Caki2 (cell line): ENCODE measurements around the gene TNFRSF9. TPM values are rescaled to one million over a fixed set of nuclear protein-coding genes. Genes with fewer than 3 reads are reported as not detected.
A peak's percentile ranks its signal among the peaks of the same experiment; 100 is the strongest.
"Not testable (repeated sequence)": the region's sequence is repeated elsewhere in the genome, so short reads cannot be mapped to it uniquely, and the experiment has no call there.

Experiments used
- DNase-seq: peaks from one replicate; pipeline ENCODE4 v3.0.0-alpha.2; 2015; ENCODE audit warnings: low read depth
- in situ Hi-C: cut with HindIII; loops from 2 replicates; pipeline ENCODE4 v1.10.0; 2016; ENCODE audit warnings: low sequenced_read_pairs, low pct_unique_long_range_greater_than_20kb, mixed read lengths
- total RNA-seq: library from RNA; depleted of rRNA; stranded (reverse); fragments of >200 nt; shearing (Covaris generic); gene quantifications from 2 replicates; pipeline ENCODE4 v1.2.3, GENCODE V29; 2014; ENCODE audit warnings: low replicate concordance; rRNA removed

The TNFRSF9 gene
- 0.35 and 0.41 TPM in 2 replicates for total RNA-seq

GRCh38 chr1:7940745-7941436 is at the start of gene TNFRSF9:
TNFRSF9 (minus strand) TSS chr1:7940839; CDS start chr1:7939994, 845 bp downstream.
- DNase-seq, result peak; percentile 46

GRCh38 chr1:7989762-7990428 is 49.3 kb upstream of the TNFRSF9 start:
- no peak for DNase-seq
- in situ Hi-C loops, result no loop called here

More at GRCh38 chr1:7940745-7941436, at the start of gene TNFRSF9:
- in situ Hi-C loops, result no loop called here

- no peak for DNase-seq
- in situ Hi-C loops, result no loop called here
These were observed 47.9 kb upstream of the TNFRSF9 start for GRCh38 chr1:7988576-7988975.

GRCh38 chr1:7987528-7987927 is 46.9 kb upstream of the TNFRSF9 start:
- DNase-seq, result no peak
- in situ Hi-C loops, result no loop called here

- in situ Hi-C loops, result no loop called here
- no peak for DNase-seq
These were observed 45.4 kb upstream of the TNFRSF9 start for GRCh38 chr1:7985851-7986612.

- in situ Hi-C loops, result no loop called here
- no peak for DNase-seq
These were observed 44.2 kb upstream of the TNFRSF9 start for GRCh38 chr1:7984811-7985210.

- in situ Hi-C loops, result no loop called here
- no peak for DNase-seq
These were observed 42.6 kb upstream of the TNFRSF9 start for GRCh38 chr1:7983086-7983778.

- in situ Hi-C loops, result no loop called here
- no peak for DNase-seq
These were observed 40.3 kb upstream of the TNFRSF9 start for GRCh38 chr1:7980984-7981383.

GRCh38 chr1:7975212-7975865 is 34.7 kb upstream of the TNFRSF9 start:
- DNase-seq, result peak; percentile 76

GRCh38 chr1:7973086-7973485 is 32.4 kb upstream of the TNFRSF9 start:
- in situ Hi-C loops, result no loop called here
- DNase-seq, result no peak

More at GRCh38 chr1:7975212-7975865, 34.7 kb upstream of the TNFRSF9 start:
- in situ Hi-C loops, result no loop called here

GRCh38 chr1:7972285-7972684 is 31.6 kb upstream of the TNFRSF9 start:
- no peak for DNase-seq
- in situ Hi-C loops, result no loop called here

GRCh38 chr1:7971024-7971423 is 30.4 kb upstream of the TNFRSF9 start:
- in situ Hi-C loops, result no loop called here

GRCh38 chr1:7970246-7970645 is 29.6 kb upstream of the TNFRSF9 start:
- DNase-seq, result no peak
- in situ Hi-C loops, result no loop called here

More at GRCh38 chr1:7971024-7971423, 30.4 kb upstream of the TNFRSF9 start:
- DNase-seq, result no peak

GRCh38 chr1:7967651-7968050 is 27.0 kb upstream of the TNFRSF9 start:
- DNase-seq, result no peak
- in situ Hi-C loops, result no loop called here

- in situ Hi-C loops, result no loop called here
- DNase-seq, result no peak
These were observed 26.6 kb upstream of the TNFRSF9 start for GRCh38 chr1:7967196-7967595.

- no peak for DNase-seq
- in situ Hi-C loops, result no loop called here
These were observed 23.8 kb upstream of the TNFRSF9 start for GRCh38 chr1:7964476-7964875.

GRCh38 chr1:7963841-7964240 is 23.2 kb upstream of the TNFRSF9 start:
- in situ Hi-C loops, DNase-seq: not testable (repeated sequence)

- in situ Hi-C loops, DNase-seq: not testable (repeated sequence)
These were observed 22.7 kb upstream of the TNFRSF9 start for GRCh38 chr1:7963378-7963730.
